ENCODE measurements around the gene LHX3. TPM values are rescaled to one million over a fixed set of nuclear protein-coding genes. Genes with fewer than 3 reads are reported as not detected.

Gene LHX3
- total and polyA plus RNA-seq, 2 of the 8 experiments (the other 6 are each of a cell fraction or from before 2014, with no cell fraction given), result 0.02 TPM; not detected in 1

- FAIRE-seq, result no peak
- TF ChIP-seq ATF3 (IDR thresholded peaks at IDR 0.05; ENCODE audit: insufficient read depth, low read depth, low read length) (no peak), PHF8 (conservative IDR thresholded peaks at IDR 0.05; ENCODE audit: low read depth, low read length) (no peak), SIX5 (IDR thresholded peaks at IDR 0.05; ENCODE audit: low read depth, low read length) (no peak), CTCF (IDR thresholded peaks at IDR 0.05; ENCODE audit: control extremely low read depth in 1 of 3, insufficient read depth in 1 of 3, low read depth in 1 of 3, low read length in 3 of 3) (no peak), TBP (IDR thresholded peaks at IDR 0.05; ENCODE audit: low read depth, low read length) (no peak), EGR1 (IDR thresholded peaks at IDR 0.05; ENCODE audit: borderline replicate concordance, low read depth, low read length) (no peak), ZNF274 (IDR thresholded peaks at IDR 0.05; ENCODE audit: borderline replicate concordance, extremely low read depth, low read length) (no peak), TAF7 (optimal IDR thresholded peaks at IDR 0.05; ENCODE audit: borderline replicate concordance, low read depth, low read length) (no peak), BCL11A (IDR thresholded peaks at IDR 0.05; ENCODE audit: low read depth in 2 of 2, low read length in 2 of 2) (no peak), CBX8 (IDR thresholded peaks at IDR 0.05; ENCODE audit: borderline replicate concordance, low read depth, low read length) (no peak)
Measured at GRCh38 chr9:136160381-136160841, 44.5 kb downstream of the LHX3 start.

More at GRCh38 chr9:136160381-136160841, 44.5 kb downstream of the LHX3 start:
- peaks cover 0 to 9% (median 4%) of the 10 kb centered on the region in 4 experiments; a peak in 2 of 7 replicates for H3K4me1 ChIP-seq (replicated peaks in 1 of 4; ENCODE audit: control insufficient read depth in 3 of 4, insufficient read depth in 4 of 4, low read length in 3 of 4)
- DNase-seq (ENCODE audit: low read depth in 1 of 2, low spot score in 2 of 2), result peak in 1 of 2 experiments; percentile 45
- no peaks in the 10 kb centered on the region for H4K20me1 ChIP-seq (replicated peaks in 1 of 2; ENCODE audit: control insufficient read depth in 1 of 2, insufficient read depth in 2 of 2, low read length in 2 of 2)
- H4K91ac ChIP-seq (replicated peaks; ENCODE audit: insufficient read length, low read length), result peak overlapping the region; percentile 55
- H4K5ac ChIP-seq (ENCODE audit: insufficient read length, low read depth, low read length), result no peak overlapping the region
- H3K56ac ChIP-seq (replicated peaks; ENCODE audit: insufficient read length, low read depth, low read length), result no peak overlapping the region
- ChIA-PET CTCF (ENCODE audit: partially characterized antibody) (interaction anchor here (1.2 to 3.4 kb wide), 6 partner anchors 8 to 66 kb away, joined by 3 to 13 read pairs (median 8); no protein-coding TSS in a partner anchor), POLR2A (ENCODE audit: partially characterized antibody) (interaction anchor here (1.4 kb wide), 1 partner anchor 44 kb away, joined by 3 read pairs; no protein-coding TSS in a partner anchor)
- no peak overlapping the region for H3K27ac ChIP-seq (ENCODE audit: low read depth, low read length)
- H3K4me2 ChIP-seq (ENCODE audit: insufficient read depth in 1 of 2, low read depth in 2 of 2, low read length in 2 of 2), result no peak overlapping the region
- H2AK5ac ChIP-seq (ENCODE audit: low read depth, low read length), result no peak overlapping the region
- peak overlapping the region; percentile 39; the same call in 1 of the 2 replicates for H2BK12ac ChIP-seq (ENCODE audit: low read depth, low read length)
- H4K8ac ChIP-seq (ENCODE audit: extremely low read depth, insufficient read depth, low read length), result peak overlapping the region; percentile 78; the same call in 1 of the 2 replicates
- H3K18ac ChIP-seq (ENCODE audit: extremely low read depth, low read length), result peak overlapping the region; percentile 7; the same call in 1 of the 2 replicates
- H3K27me3 ChIP-seq (replicated peaks in 1 of 4; ENCODE audit: control insufficient read depth in 3 of 4, extremely low read depth in 1 of 4, insufficient read depth in 3 of 4, low read length in 3 of 4), result no peaks in the 10 kb centered on the region
- H3K36me3 ChIP-seq (ENCODE audit: control insufficient read depth in 2 of 4, insufficient read depth in 4 of 4, low read length in 3 of 4), result no peaks in the 10 kb centered on the region
- no peaks in the 10 kb centered on the region for H3K79me2 ChIP-seq (ENCODE audit: control insufficient read depth in 1 of 2, insufficient read depth in 2 of 2, low read length in 2 of 2)
- no peaks in the 10 kb centered on the region for H3K23me2 ChIP-seq (ENCODE audit: low read depth, low read length)
- no peak overlapping the region for H3K4me3 ChIP-seq (ENCODE audit: extremely low read depth in 1 of 4, insufficient read depth in 2 of 4, low read depth in 3 of 4, low read length in 4 of 4)
- H3K9ac ChIP-seq (replicated peaks in 1 of 4; ENCODE audit: extremely low read depth in 1 of 4, low read depth in 3 of 4, low read length in 3 of 4), result no peak overlapping the region
- no peaks in the 10 kb centered on the region for H3K9me3 ChIP-seq (ENCODE audit: insufficient read depth in 2 of 2, low read depth in 1 of 2, low read length in 1 of 2)
- no peak overlapping the region for H3K14ac ChIP-seq (ENCODE audit: insufficient read length)
- no peaks in the 10 kb centered on the region for H3K79me1 ChIP-seq (ENCODE audit: low read depth, low read length)
- H2BK15ac ChIP-seq (ENCODE audit: low read length), result no peak overlapping the region
- H3K23ac ChIP-seq (ENCODE audit: insufficient read length), result no peak overlapping the region
- no peak overlapping the region for H2BK120ac ChIP-seq (replicated peaks; ENCODE audit: low read depth, low read length)
- no peak overlapping the region for H2AFZ ChIP-seq (ENCODE audit: low read length)
- H2BK20ac ChIP-seq (ENCODE audit: low read length), result no peak overlapping the region
- H2BK5ac ChIP-seq (ENCODE audit: low read depth, low read length), result no peak overlapping the region
- H3K4ac ChIP-seq (replicated peaks; ENCODE audit: insufficient read length, low read depth, low read length), result no peak overlapping the region
- WGBS, 2 experiments (ENCODE audit: extremely low coverage in 1 of 2, insufficient coverage in 1 of 2, insufficient read length in 1 of 2, insufficient replicate concordance in 2 of 2, low coverage in 1 of 2, low lambda C conversion rate in 2 of 2, missing lambda C conversion rate in 1 of 2), result 76% methylated on average over 7 of the region's 12 CpGs; no CpG with 5 or more reads in 1 of the 2 experiments

Measured in H1 (cell line).